GM19467 (cell line): ENCODE measurements around the gene UBE2L3.
"Not testable (repeated sequence)": the region's sequence is repeated elsewhere in the genome, so short reads cannot be mapped to it uniquely, and the experiment has no call there.

Source experiments
- ATAC-seq: cut with Tn5 transposase; IDR thresholded peaks from one replicate; pipeline ENCODE4 v1.9.1; 2021; ENCODE audit warnings: mild to moderate bottlenecking, moderate library complexity; ENCODE audit not compliant: unreplicated experiment

Gene UBE2L3

GRCh38 chr22:21599053-21599893 lies 31.8 kb downstream of the UBE2L3 start:
- no peak for ATAC-seq

- no peak for ATAC-seq
These were observed 35.1 kb downstream of the UBE2L3 start for GRCh38 chr22:21602579-21602978.

GRCh38 chr22:21603973-21604372 lies 36.5 kb downstream of the UBE2L3 start:
- ATAC-seq = no peak

- ATAC-seq = no peak
These were observed 38.5 kb downstream of the UBE2L3 start for GRCh38 chr22:21605887-21606564.

GRCh38 chr22:21606775-21607174 lies 39.3 kb downstream of the UBE2L3 start:
- ATAC-seq = no peak

- not testable (repeated sequence) for ATAC-seq
These were observed 42.1 kb downstream of the UBE2L3 start for GRCh38 chr22:21609556-21610157.

GRCh38 chr22:21611210-21611977 lies 43.9 kb downstream of the UBE2L3 start:
- no peak for ATAC-seq

- no peak for ATAC-seq
These were observed 45.3 kb downstream of the UBE2L3 start for GRCh38 chr22:21612858-21613257.

GRCh38 chr22:21613553-21614233 lies 46.2 kb downstream of the UBE2L3 start:
- no peak for ATAC-seq

GRCh38 chr22:21615731-21616130 lies 48.2 kb downstream of the UBE2L3 start:
- no peak for ATAC-seq

- ATAC-seq = not testable (repeated sequence)
These were observed 49.8 kb downstream of the UBE2L3 start for GRCh38 chr22:21617337-21617736.

- ATAC-seq = no peak
These were observed 53.5 kb downstream of the UBE2L3 start for GRCh38 chr22:21621025-21621424.

GRCh38 chr22:21622011-21622918 lies 54.8 kb downstream of the UBE2L3 start:
- ATAC-seq = no peak

GRCh38 chr22:21622919-21623647 lies 55.6 kb downstream of the UBE2L3 start:
- ATAC-seq = no peak

GRCh38 chr22:21623648-21623970 lies 56.1 kb downstream of the UBE2L3 start:
- ATAC-seq = no peak

- no peak for ATAC-seq
These were observed 56.8 kb downstream of the UBE2L3 start for GRCh38 chr22:21624120-21624879.

- ATAC-seq = no peak
These were observed 57.6 kb downstream of the UBE2L3 start for GRCh38 chr22:21624880-21625791.
